Activated CD4-positive, alpha-beta T cell treated with anti-CD3 and anti-CD28 coated beads, Interleukin-2, Interleukin-6, amounts not matched to agents 100 ng/mL and 50 ng/mL, durations not matched to agents 16 hours and 8 hours (primary cell): Measurements from ENCODE around the gene ICA1.
"Not testable (repeated sequence)": the region's sequence is repeated elsewhere in the genome, so short reads cannot be mapped to it uniquely, and the experiment has no call there.

Source experiments
- DNase-seq: peaks from one replicate; pipeline ENCODE4 v3.0.0-alpha.2; 2020

ICA1 gene

GRCh38 chr7:8260871-8261694, 884 bp downstream of the ICA1 start:
- peak; percentile 26 for DNase-seq

GRCh38 chr7:8259586-8260222, 2.3 kb downstream of the ICA1 start:
- no peak for DNase-seq

- DNase-seq: no peak
Observed at GRCh38 chr7:8258734-8259133, 3.2 kb downstream of the ICA1 start.

- DNase-seq: no peak
Observed at GRCh38 chr7:8258166-8258565, 3.8 kb downstream of the ICA1 start.

GRCh38 chr7:8255680-8256655, 6.0 kb downstream of the ICA1 start:
- no peak for DNase-seq

- no peak for DNase-seq
Observed at GRCh38 chr7:8254667-8255066, 7.3 kb downstream of the ICA1 start.

GRCh38 chr7:8254215-8254614, 7.8 kb downstream of the ICA1 start:
- no peak for DNase-seq

GRCh38 chr7:8251195-8251594, 10.8 kb downstream of the ICA1 start:
- no peak for DNase-seq

GRCh38 chr7:8250547-8250946, 11.4 kb downstream of the ICA1 start:
- no peak for DNase-seq

GRCh38 chr7:8249121-8249520, 12.8 kb downstream of the ICA1 start:
- peak; percentile 11 for DNase-seq

GRCh38 chr7:8246020-8246419, 15.9 kb downstream of the ICA1 start:
- DNase-seq: no peak

GRCh38 chr7:8245032-8245431, 16.9 kb downstream of the ICA1 start:
- DNase-seq: not testable (repeated sequence)

- not testable (repeated sequence) for DNase-seq
Observed at GRCh38 chr7:8243059-8243458, 18.9 kb downstream of the ICA1 start.

GRCh38 chr7:8239702-8240362, 22.1 kb downstream of the ICA1 start:
- not testable (repeated sequence) for DNase-seq

- DNase-seq: no peak
Observed at GRCh38 chr7:8236780-8237407, 25.1 kb downstream of the ICA1 start.

- no peak for DNase-seq
Observed at GRCh38 chr7:8232999-8233847, 28.7 kb downstream of the ICA1 start.

GRCh38 chr7:8229927-8230326, 32.0 kb downstream of the ICA1 start:
- no peak for DNase-seq

- DNase-seq: no peak
Observed at GRCh38 chr7:8228766-8229674, 32.9 kb downstream of the ICA1 start.

GRCh38 chr7:8228068-8228467, 33.9 kb downstream of the ICA1 start:
- DNase-seq: no peak

GRCh38 chr7:8227261-8227660, 34.7 kb downstream of the ICA1 start:
- no peak for DNase-seq
